Measurements from ENCODE around the gene RAC3. TPM values are rescaled to one million over a fixed set of nuclear protein-coding genes. Genes with fewer than 3 reads are reported as not detected.

The RAC3 gene
- total RNA-seq, 4 donors from 2014 or later: 11.8 to 23.8 (median 14.4) TPM

DNA sequence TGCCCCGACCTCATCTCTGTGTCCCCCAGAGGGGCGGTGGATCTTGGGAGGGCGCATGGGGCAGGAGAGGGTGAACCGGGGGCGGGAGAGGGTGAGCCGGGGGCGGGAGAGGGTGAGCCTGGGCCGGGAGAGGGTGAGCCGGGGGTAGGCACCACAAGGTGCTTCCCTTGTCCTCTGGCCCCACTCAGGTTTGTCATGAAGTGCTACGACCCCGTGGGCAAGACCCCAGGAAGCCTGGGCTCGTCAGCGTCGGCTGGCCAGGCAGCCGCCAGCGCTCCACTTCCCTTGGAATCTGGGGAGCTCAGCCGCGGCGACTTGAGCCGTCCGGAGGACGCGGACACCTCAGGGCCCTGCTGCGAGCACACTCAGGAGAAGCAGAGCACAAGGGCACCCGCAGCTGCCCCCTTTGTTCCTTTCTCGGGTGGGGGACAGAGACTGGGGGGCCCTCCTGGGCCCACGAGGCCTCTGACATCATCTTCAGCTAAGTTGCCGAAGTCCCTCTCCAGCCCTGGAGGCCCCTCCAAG, 35.2 kb upstream of the RAC3 start:
- Histone ChIP-seq H3K4me1 (peaks cover 42 to 67% of the 10 kb centered on the region in 2 donors), H3K27ac (no peak overlapping the region), H3K36me3 (no peaks in the 10 kb centered on the region), H3K9me3 (no peaks in the 10 kb centered on the region), H3K4me3 (replicated peaks in 1 of 3) (no peak overlapping the region), H3K27me3 (no peaks in the 10 kb centered on the region)
- no peak for TF ChIP-seq POLR2A (IDR thresholded peaks at IDR 0.05)
- TF ChIP-seq, protein P1, sequence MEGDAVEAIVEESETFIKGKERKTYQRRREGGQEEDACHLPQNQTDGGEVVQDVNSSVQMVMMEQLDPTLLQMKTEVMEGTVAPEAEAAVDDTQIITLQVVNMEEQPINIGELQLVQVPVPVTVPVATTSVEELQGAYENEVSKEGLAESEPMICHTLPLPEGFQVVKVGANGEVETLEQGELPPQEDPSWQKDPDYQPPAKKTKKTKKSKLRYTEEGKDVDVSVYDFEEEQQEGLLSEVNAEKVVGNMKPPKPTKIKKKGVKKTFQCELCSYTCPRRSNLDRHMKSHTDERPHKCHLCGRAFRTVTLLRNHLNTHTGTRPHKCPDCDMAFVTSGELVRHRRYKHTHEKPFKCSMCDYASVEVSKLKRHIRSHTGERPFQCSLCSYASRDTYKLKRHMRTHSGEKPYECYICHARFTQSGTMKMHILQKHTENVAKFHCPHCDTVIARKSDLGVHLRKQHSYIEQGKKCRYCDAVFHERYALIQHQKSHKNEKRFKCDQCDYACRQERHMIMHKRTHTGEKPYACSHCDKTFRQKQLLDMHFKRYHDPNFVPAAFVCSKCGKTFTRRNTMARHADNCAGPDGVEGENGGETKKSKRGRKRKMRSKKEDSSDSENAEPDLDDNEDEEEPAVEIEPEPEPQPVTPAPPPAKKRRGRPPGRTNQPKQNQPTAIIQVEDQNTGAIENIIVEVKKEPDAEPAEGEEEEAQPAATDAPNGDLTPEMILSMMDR (IDR thresholded peaks at IDR 0.05): no peak
- DNase-seq: no peak
- WGBS, 2 donors: 92 to 97% methylated on average over 13 to 25 of the region's 28 CpGs
- intact Hi-C loops (cut with DNase I): no loop called here

DNA sequence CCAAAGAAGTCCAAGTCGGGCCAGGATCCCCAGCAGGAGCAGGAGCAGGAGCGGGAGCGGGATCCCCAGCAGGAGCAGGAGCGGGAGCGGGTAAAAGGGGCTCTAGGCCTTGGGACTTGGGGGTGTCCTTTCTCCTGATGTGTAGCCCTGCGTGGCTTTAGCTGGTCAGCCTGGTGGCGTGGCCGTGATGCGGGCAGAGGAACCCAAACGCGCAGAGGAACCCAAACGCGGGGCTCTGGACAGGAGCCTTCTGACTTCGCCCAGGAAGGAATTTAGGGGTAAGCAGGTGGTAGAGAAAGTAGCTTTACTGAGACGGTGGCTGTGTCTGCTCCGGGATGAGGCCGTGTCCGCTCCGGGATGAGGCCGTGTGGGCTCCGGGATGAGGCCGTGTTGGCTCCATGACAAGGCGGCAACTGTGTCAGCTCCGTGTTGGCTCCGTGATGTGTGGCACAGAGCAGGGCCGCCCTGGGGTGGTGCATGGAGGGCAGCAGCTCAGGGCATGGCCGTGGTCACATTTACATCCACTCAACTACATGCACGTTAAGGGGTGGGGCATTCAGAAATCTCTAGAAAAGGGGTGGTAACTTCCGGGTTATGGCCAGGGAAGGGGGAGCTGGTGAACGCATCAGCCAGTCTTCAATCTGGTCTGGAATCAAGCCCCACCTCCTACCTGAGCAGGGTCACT, 34.6 kb upstream of the RAC3 start:
- TF ChIP-seq POLR2A (IDR thresholded peaks at IDR 0.05): no peak
- TF ChIP-seq, protein P1 (IDR thresholded peaks at IDR 0.05): no peak
- no peaks in the 10 kb centered on the region for H3K9me3 ChIP-seq
- peaks cover 36 to 61% of the 10 kb centered on the region in 2 donors for H3K4me1 ChIP-seq
- H3K27ac ChIP-seq: no peak overlapping the region
- no peak for DNase-seq
- no peaks in the 10 kb centered on the region for H3K27me3 ChIP-seq
- intact Hi-C loops (cut with DNase I): no loop called here
- 93 to 97% methylated on average over 29 to 30 of the region's 30 CpGs for WGBS, 2 donors
- H3K36me3 ChIP-seq: no peaks in the 10 kb centered on the region
- no peak overlapping the region for H3K4me3 ChIP-seq (replicated peaks in 1 of 3)

DNA sequence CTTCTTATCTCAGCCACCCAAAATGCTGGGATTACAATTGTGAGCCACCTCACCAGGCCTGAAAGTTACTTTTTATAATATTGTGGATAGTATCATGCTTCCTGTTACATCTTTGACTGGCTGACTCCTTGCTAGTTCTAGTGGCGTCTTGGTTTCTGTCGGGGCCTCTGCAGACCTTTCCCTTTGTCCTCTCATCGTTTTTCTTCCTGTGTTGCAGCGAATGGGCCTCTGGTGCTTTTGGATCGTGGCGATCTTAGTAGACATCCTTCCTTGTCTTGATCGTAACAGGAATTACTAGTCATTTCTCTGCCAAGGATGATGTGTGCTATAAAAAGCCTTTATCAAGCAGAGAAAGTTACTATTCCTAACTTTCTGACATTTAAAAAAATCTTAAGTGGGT, 33.3 kb upstream of the RAC3 start:
- 64 to 73% methylated on average over 7 of the region's 7 CpGs for WGBS, 2 donors
- H3K9me3 ChIP-seq: no peaks in the 10 kb centered on the region
- H3K36me3 ChIP-seq: no peaks in the 10 kb centered on the region
- no peaks in the 10 kb centered on the region for H3K27me3 ChIP-seq
- H3K4me1 ChIP-seq: peaks cover 25 to 51% of the 10 kb centered on the region in 2 donors
- H3K4me3 ChIP-seq (replicated peaks in 1 of 3): no peak overlapping the region
- no peak for DNase-seq
- TF ChIP-seq, protein P1 (IDR thresholded peaks at IDR 0.05): no peak
- no peak for TF ChIP-seq POLR2A (IDR thresholded peaks at IDR 0.05)
- intact Hi-C loops (cut with DNase I): no loop called here
- no peak overlapping the region for H3K27ac ChIP-seq

DNA sequence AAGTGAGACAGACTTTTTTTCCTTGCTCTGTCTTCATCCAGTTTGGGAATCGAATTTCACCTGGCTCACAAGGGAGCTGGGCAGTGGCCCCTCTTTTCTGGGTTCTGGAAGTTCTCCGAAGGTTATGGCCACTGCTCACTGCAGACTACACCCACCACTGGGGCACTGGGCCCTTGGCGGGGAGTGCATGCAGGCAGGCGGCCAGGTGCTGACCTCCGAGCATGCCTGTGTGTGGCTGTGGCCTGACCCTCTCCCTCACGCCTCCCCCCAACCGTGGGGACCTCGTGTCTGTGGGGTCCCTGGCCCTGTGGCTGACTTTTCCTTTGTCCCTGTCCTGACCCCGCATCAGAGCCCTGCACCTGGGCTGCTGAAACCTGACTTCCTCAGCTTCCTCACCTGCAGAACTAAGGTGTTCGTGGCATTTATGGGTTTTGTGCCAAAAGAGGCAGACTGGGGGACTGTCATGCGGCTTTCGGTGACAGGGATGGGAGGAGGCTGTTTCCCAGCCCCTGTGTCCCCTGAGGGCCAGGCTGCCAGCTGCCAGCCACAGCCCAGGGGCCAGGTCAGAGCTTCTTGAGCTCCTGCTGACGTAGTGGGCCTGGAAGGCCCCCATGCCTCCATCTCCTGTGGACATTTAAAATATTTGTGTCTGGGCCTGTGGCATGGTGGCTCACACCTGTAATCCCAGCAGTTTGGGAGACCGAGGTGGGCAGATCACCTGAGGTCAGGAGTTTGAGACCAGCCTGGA, 32.6 kb upstream of the RAC3 start:
- Histone ChIP-seq H3K27me3 (no peaks in the 10 kb centered on the region), H3K9me3 (no peaks in the 10 kb centered on the region), H3K4me3 (replicated peaks in 1 of 3) (no peak overlapping the region), H3K36me3 (no peaks in the 10 kb centered on the region), H3K27ac (no peak overlapping the region), H3K4me1 (peaks cover 25 to 50% of the 10 kb centered on the region in 2 donors)
- intact Hi-C loops (cut with DNase I): no loop called here
- 75 to 84% methylated on average over 10 to 12 of the region's 14 CpGs for WGBS, 2 donors
- TF ChIP-seq, protein P1 (IDR thresholded peaks at IDR 0.05): no peak
- no peak for TF ChIP-seq POLR2A (IDR thresholded peaks at IDR 0.05)
- DNase-seq: peak in 1 of 2 donors; percentile 27

DNA sequence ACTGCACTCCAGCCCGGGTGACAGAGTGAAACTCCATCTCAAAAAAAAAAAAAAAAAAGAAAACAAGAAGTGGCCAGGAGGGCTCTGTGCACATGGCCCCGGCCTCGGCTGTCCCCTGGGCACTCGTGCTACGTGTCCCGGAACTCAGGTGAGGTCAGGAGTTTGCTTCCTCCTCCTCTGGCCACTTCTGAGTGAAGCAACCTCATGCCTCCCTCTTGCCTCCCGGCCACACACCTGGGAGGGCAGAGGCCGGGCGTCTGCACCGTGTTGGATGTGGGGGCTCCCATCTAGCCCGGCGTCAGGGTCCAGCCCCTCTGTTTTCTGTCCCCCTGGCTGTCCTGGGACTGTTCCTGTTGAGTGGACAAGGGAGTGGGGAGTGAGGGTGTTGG, 31.9 kb upstream of the RAC3 start:
- 38 to 44% methylated on average over 7 to 12 of the region's 12 CpGs for WGBS, 2 donors
- DNase-seq: peak; percentile 55 to 59
- Histone ChIP-seq H3K27ac (no peak overlapping the region), H3K9me3 (no peaks in the 10 kb centered on the region), H3K4me1 (peaks cover 19 to 49% of the 10 kb centered on the region in 2 donors), H3K36me3 (no peaks in the 10 kb centered on the region), H3K27me3 (no peaks in the 10 kb centered on the region), H3K4me3 (replicated peaks in 1 of 3) (no peak overlapping the region)
- TF ChIP-seq, protein P1 (IDR thresholded peaks at IDR 0.05): no peak
- TF ChIP-seq POLR2A (IDR thresholded peaks at IDR 0.05): no peak
- intact Hi-C loops (cut with DNase I): no loop called here
